ENCODE measurements around the gene NSG2.

DNA sequence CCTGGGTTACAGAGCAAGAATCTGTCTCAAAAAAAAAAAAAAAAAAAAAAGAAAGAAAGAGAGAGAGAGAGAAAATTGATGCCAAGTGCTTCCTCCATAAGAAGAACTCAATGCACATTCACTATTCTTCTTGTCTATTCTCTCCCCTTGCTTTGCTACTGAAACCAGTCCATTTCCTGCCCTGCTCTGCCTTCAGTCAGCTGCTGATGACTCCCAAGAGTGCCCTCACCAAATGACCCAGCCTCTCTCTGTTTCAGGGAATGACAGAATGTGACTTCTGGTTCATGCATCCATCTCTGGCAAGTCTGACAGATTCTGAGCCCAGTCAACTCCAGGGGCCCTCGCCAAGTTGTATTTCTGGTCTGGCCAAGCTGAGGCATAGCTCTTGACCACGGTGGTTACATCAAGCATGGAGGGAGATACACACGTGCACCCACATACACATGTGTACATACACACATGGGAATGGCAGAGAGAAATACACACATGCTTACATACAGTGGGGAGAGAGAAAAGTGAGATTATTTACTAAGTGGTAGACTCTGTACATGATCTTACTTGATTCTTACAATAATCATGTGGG is 106.2 kb downstream of the NSG2 start:
- TF ChIP-seq, protein P1, sequence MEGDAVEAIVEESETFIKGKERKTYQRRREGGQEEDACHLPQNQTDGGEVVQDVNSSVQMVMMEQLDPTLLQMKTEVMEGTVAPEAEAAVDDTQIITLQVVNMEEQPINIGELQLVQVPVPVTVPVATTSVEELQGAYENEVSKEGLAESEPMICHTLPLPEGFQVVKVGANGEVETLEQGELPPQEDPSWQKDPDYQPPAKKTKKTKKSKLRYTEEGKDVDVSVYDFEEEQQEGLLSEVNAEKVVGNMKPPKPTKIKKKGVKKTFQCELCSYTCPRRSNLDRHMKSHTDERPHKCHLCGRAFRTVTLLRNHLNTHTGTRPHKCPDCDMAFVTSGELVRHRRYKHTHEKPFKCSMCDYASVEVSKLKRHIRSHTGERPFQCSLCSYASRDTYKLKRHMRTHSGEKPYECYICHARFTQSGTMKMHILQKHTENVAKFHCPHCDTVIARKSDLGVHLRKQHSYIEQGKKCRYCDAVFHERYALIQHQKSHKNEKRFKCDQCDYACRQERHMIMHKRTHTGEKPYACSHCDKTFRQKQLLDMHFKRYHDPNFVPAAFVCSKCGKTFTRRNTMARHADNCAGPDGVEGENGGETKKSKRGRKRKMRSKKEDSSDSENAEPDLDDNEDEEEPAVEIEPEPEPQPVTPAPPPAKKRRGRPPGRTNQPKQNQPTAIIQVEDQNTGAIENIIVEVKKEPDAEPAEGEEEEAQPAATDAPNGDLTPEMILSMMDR (IDR thresholded peaks at IDR 0.05 in 4 of 5, conservative IDR thresholded peaks at IDR 0.05 in 1 of 5) = no peak
- no peak for TF ChIP-seq POLR2A (IDR thresholded peaks at IDR 0.05)
